Heart left ventricle (tissue), 13 donors: ENCODE results near the gene PCDHGB5.

Experiments used
- POLR2A ChIP-seq, 2 donors: fragments of 450-650 bp; IDR thresholded peaks; one replicate each; pipeline ENCODE4 v1.6.1; 2017; ENCODE audit warnings: antibody characterized with exemption in 2 of 2, mild to moderate bottlenecking in 2 of 2, moderate library complexity in 2 of 2
- TF ChIP-seq, protein P1 (sequence below), 12 donors: fragments of 200-600 bp; sonication (generic) in 4 of 12; IDR thresholded peaks; one replicate each; pipeline versions ENCODE4 v1.5.0 to v1.8.0; 2018 to 2022; ENCODE audit warnings: antibody characterized with exemption in 12 of 12, mild to moderate bottlenecking in 5 of 12
- donor health status: ischemic (EF 13 %, LVEDD 7.1; RV severe dilation, severe dysfunction).
- donor health status: DM: no; HTN: yes; CAD: no.
- donor health status: DM: no; HTN: no; CAD: no.
- donor health status: ischemic (EF 25% LVEDD 6.9; RV normal size, moderate dysfunction).
- donor health status: ischemic (EF 25% LVEDD 5.7; RV mildly dilated, moderate dysfunction).
- donor health status: ischemic (EF 35%, LVEDD 5.7; RV mildly dilated, moderate dysfunction).
- donor health status: nonischemic (EF 11% LVEDD 7.7; RV severe dilation, severe dysfunction).
- donor health status: DM: yes; HTN: yes; CAD: no.
- donor health status: PGD.
- donor health status: ischemic (EF 29% LVEDD 5.4; RV normal size, mild dysfunction).
- donor health status: nonischemic (EF 23%, LVEDD 6.1; RV moderate dilation, normal function).

DNA sequence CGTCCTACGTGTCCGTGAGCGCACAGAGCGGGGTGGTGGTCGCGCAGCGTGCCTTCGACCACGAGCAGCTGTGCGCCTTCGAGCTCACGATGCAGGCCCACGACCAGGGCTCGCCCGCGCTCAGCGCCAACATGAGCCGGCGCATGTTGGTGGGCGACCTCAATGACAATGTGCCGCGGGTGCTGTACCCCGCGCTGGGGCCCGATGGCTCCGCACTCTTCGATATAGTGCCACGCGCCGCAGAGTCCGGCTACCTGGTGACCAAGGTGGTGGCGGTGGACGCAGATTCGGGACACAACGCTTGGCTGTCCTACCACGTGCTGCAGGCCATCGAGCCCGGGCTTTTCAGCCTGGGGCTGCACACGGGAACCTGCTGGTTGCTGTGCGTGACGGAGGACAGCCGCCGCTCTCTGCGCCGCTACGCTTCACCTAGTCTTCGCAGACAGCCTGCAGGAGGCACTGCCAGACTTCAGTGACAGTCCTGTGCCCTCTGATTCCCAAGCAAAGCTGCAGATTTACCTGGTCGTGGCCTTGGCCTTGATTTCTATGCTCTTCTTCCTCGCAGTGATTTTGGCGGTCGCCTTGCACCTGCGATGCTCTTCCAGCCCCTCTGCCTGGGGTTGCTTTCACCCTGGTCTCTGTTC is 30.2 kb downstream of the PCDHGB5 start:
- TF ChIP-seq, protein P1, sequence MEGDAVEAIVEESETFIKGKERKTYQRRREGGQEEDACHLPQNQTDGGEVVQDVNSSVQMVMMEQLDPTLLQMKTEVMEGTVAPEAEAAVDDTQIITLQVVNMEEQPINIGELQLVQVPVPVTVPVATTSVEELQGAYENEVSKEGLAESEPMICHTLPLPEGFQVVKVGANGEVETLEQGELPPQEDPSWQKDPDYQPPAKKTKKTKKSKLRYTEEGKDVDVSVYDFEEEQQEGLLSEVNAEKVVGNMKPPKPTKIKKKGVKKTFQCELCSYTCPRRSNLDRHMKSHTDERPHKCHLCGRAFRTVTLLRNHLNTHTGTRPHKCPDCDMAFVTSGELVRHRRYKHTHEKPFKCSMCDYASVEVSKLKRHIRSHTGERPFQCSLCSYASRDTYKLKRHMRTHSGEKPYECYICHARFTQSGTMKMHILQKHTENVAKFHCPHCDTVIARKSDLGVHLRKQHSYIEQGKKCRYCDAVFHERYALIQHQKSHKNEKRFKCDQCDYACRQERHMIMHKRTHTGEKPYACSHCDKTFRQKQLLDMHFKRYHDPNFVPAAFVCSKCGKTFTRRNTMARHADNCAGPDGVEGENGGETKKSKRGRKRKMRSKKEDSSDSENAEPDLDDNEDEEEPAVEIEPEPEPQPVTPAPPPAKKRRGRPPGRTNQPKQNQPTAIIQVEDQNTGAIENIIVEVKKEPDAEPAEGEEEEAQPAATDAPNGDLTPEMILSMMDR (IDR thresholded peaks at IDR 0.05), result no peak
- TF ChIP-seq POLR2A (IDR thresholded peaks at IDR 0.05), result no peak
